Kasumi-1 (cell line): ENCODE data around the gene FRMPD3.
A peak's percentile ranks its signal among the peaks of the same experiment; 100 is the strongest.

Experiments
- DNase-seq, 2 experiments: peaks; one replicate each; lab custom pipeline; 2025; lab: John Stamatoyannopoulos, UW

The FRMPD3 gene

GRCh38 chrX:107480272-107480671 lies 30.8 kb downstream of the FRMPD3 start:
- no peak for DNase-seq

- DNase-seq: no peak
Measured at GRCh38 chrX:107482046-107482445, 32.6 kb downstream of the FRMPD3 start.

- no peak for DNase-seq
Measured at GRCh38 chrX:107484002-107484726, 34.7 kb downstream of the FRMPD3 start.

DNA sequence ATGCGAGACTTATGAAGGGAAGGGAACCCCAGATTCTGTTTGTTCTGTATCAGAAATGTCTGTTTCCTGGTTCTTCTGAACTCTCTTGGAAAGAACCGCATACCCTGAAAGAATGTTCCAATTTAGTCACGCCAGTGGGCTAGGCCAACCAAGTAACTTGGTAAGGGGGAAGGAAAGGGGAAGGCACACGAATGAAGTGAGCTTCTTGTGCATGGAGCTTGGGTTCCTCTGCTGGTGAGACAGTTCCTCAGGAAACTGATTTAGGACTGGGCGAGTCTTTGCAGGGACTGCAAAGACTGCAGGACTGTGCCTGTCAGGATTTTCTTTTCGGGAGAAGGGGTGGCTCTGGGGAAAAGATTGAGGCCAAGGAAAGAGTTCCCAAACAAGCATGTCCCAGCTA lies 35.6 kb downstream of the FRMPD3 start:
- DNase-seq: peak; percentile 0 to 19

GRCh38 chrX:107493141-107493540 lies 43.7 kb downstream of the FRMPD3 start:
- no peak for DNase-seq

- DNase-seq: no peak
Measured at GRCh38 chrX:107496786-107497185, 47.3 kb downstream of the FRMPD3 start.
